ENCODE measurements around the gene AP2A1. TPM values are rescaled to one million over a fixed set of nuclear protein-coding genes. Genes with fewer than 3 reads are reported as not detected.

The AP2A1 gene
- total and polyA plus RNA-seq, 4 donors, result 20.1 to 123 (median 57.5) TPM

DNA sequence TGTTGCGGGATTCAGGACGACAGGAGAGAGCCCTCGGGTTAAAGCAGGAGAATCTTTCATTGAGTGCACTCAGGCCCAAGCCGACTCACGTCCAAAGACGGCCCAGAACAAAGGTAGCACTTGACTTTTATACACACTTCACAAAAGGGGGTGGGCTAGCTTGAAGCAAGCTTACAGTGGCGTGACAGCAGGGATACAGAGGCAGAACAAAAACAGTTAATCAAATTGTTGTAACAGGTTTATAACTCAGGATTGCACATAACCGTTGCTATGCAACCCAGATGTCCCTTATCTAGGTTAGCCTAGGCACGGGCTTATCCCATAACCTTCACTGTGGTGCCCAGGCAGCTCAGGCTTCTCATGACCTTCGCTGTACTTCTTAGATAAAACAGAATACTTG is 53.3 kb downstream of the AP2A1 start:
- WGBS, result 86% methylated on average over 10 of the region's 10 CpGs

DNA sequence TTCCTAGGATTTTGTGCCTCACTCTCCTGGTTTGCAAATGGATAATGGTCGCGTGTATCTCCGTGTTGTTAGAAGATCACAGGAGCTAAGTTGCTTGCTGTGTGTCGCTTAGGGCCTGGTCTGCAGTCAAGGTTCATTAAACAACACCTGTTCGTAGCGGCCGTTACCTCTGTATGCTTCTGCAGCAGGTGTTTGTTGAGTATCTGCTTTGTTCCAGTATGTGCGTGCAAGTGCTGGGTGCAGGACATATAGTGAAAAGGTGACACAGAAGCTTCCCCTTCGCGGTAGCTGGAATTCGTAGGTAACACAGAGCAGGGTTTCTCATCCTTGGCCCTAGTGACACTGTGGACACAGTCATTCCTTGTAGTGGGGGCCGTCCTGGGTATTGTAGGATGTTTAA is 56.7 kb downstream of the AP2A1 start:
- Histone ChIP-seq H3K9ac (ENCODE audit: low read depth in 1 of 2, low read length in 2 of 2) (no peak overlapping the region), H3K27ac (ENCODE audit: low read depth in 1 of 2, low read length in 2 of 2) (no peak overlapping the region), H3K4me3 (ENCODE audit: low read depth in 1 of 3, low read length in 3 of 3) (no peak overlapping the region), H3K4me1 (ENCODE audit: control insufficient read depth in 4 of 4, insufficient read depth in 4 of 4, low read length in 3 of 4) (peaks cover 5 to 11% (median 9%) of the 10 kb centered on the region in 4 donors), H3K27me3 (ENCODE audit: control insufficient read depth in 4 of 4, insufficient read depth in 4 of 4, low read length in 3 of 4) (no peaks in the 10 kb centered on the region), H3K9me3 (ENCODE audit: control insufficient read depth in 4 of 4, low read length in 3 of 4) (no peaks in the 10 kb centered on the region), H3K36me3 (ENCODE audit: control insufficient read depth in 4 of 4, insufficient read depth in 3 of 4, low read depth in 1 of 4, low read length in 3 of 4) (peaks cover 0 to 17% (median 6%) of the 10 kb centered on the region in 4 donors)
- TF ChIP-seq TAF1 (conservative IDR thresholded peaks at IDR 0.05) (no peak), HNF4A (conservative IDR thresholded peaks at IDR 0.05) (no peak), YY1 (IDR thresholded peaks at IDR 0.05) (no peak), HNF4G (IDR thresholded peaks at IDR 0.05) (no peak), NR2F2 (IDR thresholded peaks at IDR 0.05) (no peak), FOXA1 (IDR thresholded peaks at IDR 0.05) (no peak), SP1 (IDR thresholded peaks at IDR 0.05) (no peak), FOXA2 (IDR thresholded peaks at IDR 0.05) (no peak), RAD21 (IDR thresholded peaks at IDR 0.05) (no peak), RXRA (IDR thresholded peaks at IDR 0.05) (no peak), GABPA (IDR thresholded peaks at IDR 0.05 in 1 of 2, conservative IDR thresholded peaks at IDR 0.05 in 1 of 2) (no peak)
- TF ChIP-seq, protein P1, sequence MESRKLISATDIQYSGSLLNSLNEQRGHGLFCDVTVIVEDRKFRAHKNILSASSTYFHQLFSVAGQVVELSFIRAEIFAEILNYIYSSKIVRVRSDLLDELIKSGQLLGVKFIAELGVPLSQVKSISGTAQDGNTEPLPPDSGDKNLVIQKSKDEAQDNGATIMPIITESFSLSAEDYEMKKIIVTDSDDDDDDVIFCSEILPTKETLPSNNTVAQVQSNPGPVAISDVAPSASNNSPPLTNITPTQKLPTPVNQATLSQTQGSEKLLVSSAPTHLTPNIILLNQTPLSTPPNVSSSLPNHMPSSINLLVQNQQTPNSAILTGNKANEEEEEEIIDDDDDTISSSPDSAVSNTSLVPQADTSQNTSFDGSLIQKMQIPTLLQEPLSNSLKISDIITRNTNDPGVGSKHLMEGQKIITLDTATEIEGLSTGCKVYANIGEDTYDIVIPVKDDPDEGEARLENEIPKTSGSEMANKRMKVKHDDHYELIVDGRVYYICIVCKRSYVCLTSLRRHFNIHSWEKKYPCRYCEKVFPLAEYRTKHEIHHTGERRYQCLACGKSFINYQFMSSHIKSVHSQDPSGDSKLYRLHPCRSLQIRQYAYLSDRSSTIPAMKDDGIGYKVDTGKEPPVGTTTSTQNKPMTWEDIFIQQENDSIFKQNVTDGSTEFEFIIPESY (IDR thresholded peaks at IDR 0.05), result no peak
- TF ChIP-seq, protein P2, sequence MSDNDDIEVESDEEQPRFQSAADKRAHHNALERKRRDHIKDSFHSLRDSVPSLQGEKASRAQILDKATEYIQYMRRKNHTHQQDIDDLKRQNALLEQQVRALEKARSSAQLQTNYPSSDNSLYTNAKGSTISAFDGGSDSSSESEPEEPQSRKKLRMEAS (IDR thresholded peaks at IDR 0.05), result no peak
- TF ChIP-seq, protein P3, sequence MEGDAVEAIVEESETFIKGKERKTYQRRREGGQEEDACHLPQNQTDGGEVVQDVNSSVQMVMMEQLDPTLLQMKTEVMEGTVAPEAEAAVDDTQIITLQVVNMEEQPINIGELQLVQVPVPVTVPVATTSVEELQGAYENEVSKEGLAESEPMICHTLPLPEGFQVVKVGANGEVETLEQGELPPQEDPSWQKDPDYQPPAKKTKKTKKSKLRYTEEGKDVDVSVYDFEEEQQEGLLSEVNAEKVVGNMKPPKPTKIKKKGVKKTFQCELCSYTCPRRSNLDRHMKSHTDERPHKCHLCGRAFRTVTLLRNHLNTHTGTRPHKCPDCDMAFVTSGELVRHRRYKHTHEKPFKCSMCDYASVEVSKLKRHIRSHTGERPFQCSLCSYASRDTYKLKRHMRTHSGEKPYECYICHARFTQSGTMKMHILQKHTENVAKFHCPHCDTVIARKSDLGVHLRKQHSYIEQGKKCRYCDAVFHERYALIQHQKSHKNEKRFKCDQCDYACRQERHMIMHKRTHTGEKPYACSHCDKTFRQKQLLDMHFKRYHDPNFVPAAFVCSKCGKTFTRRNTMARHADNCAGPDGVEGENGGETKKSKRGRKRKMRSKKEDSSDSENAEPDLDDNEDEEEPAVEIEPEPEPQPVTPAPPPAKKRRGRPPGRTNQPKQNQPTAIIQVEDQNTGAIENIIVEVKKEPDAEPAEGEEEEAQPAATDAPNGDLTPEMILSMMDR (IDR thresholded peaks at IDR 0.05; ENCODE audit: low read depth, low read length, missing input control), result no peak
- DNase-seq (ENCODE audit: low spot score), result no peak
- 93% methylated on average over 12 of the region's 12 CpGs for WGBS

More for the DNA sequence above, 53.3 kb downstream of the AP2A1 start:
- Histone ChIP-seq H3K27me3 (ENCODE audit: control insufficient read depth in 4 of 4, insufficient read depth in 4 of 4, low read length in 3 of 4) (no peaks in the 10 kb centered on the region), H3K36me3 (ENCODE audit: control insufficient read depth in 4 of 4, insufficient read depth in 3 of 4, low read depth in 1 of 4, low read length in 3 of 4) (peaks cover 0 to 9% (median 5%) of the 10 kb centered on the region in 4 donors), H3K4me1 (ENCODE audit: control insufficient read depth in 4 of 4, insufficient read depth in 4 of 4, low read length in 3 of 4) (peaks cover 5 to 20% (median 14%) of the 10 kb centered on the region in 4 donors), H3K4me3 (ENCODE audit: low read depth in 1 of 3, low read length in 3 of 3) (no peak overlapping the region), H3K9me3 (ENCODE audit: control insufficient read depth in 4 of 4, low read length in 3 of 4) (no peaks in the 10 kb centered on the region), H3K9ac (ENCODE audit: low read depth in 1 of 2, low read length in 2 of 2) (no peak overlapping the region), H3K27ac (ENCODE audit: low read depth in 1 of 2, low read length in 2 of 2) (no peak overlapping the region)
- TF ChIP-seq, protein P3 (IDR thresholded peaks at IDR 0.05; ENCODE audit: low read depth, low read length, missing input control), result no peak
- TF ChIP-seq YY1 (IDR thresholded peaks at IDR 0.05) (no peak), FOXA1 (IDR thresholded peaks at IDR 0.05) (no peak)
- peak; percentile 53 for DNase-seq (ENCODE audit: low spot score)

Data from liver (tissue), 9 donors.